OCI-LY7 (cell line): ENCODE measurements around the gene SMG9. TPM values are rescaled to one million over a fixed set of nuclear protein-coding genes. Genes with fewer than 3 reads are reported as not detected.

Experiments used
- BruUV-seq: library from RNA; stranded (reverse); fragments of 400-500 nt; replicated peaks from 2 replicates; lab custom pipeline; 2021; lab: Mats Ljungman, UMichigan
- CTCF ChIA-PET: fragments of 300-600 bp; sonication (Branson Sonifier 250); formaldehyde crosslinking; loops from one replicate; lab custom pipeline; 2022; ENCODE audit warnings: antibody characterized with exemption; ENCODE audit not compliant: unreplicated experiment; lab: Charles Lee
- POLR2A ChIA-PET: fragments of 300-600 bp; sonication (Branson Sonifier 250); formaldehyde crosslinking; loops from one replicate; lab custom pipeline; 2022; ENCODE audit warnings: antibody characterized with exemption; lab: Charles Lee
- DNase-seq: peaks from one replicate; pipeline ENCODE4 v3.0.0-alpha.2; 2015; ENCODE audit warnings: low spot score
- H2AFZ ChIP-seq: fragments of 200-600 bp; sonication (generic), shearing (Covaris generic); 2 replicates; pipeline ENCODE4 v1.6.1; 2014; ENCODE audit warnings: mild to moderate bottlenecking, antibody characterized with exemption, low read length, moderate library complexity
- H3K27ac ChIP-seq: fragments of 200-600 bp; sonication (generic); 2 replicates; pipeline ENCODE4 v1.5.1; 2014; ENCODE audit warnings: mixed run types, low read depth, mild to moderate bottlenecking, moderate library complexity, low read length, inconsistent platforms; ENCODE audit not compliant: poor library complexity, severe bottlenecking
- H3K36me3 ChIP-seq: fragments of 200-600 bp; sonication (generic); 2 replicates; pipeline ENCODE4 v1.6.1; 2014; ENCODE audit warnings: mild to moderate bottlenecking, antibody characterized with exemption, low read length, moderate library complexity, mixed read lengths; ENCODE audit not compliant: insufficient read depth
- H3K4me1 ChIP-seq: fragments of 200-600 bp; sonication (generic); 2 replicates; pipeline ENCODE4 v1.5.1; 2014; ENCODE audit warnings: mild to moderate bottlenecking, low read length; ENCODE audit not compliant: insufficient read depth, poor library complexity, severe bottlenecking
- H3K4me2 ChIP-seq: fragments of 200-600 bp; sonication (generic); 2 replicates; pipeline ENCODE4 v1.6.1; 2014; ENCODE audit warnings: mild to moderate bottlenecking, low read length
- H3K4me3 ChIP-seq: fragments of 200-600 bp; sonication (generic); 2 replicates; pipeline ENCODE4 v1.5.1; 2014; ENCODE audit warnings: mild to moderate bottlenecking, low read depth, low read length; ENCODE audit not compliant: poor library complexity, severe bottlenecking
- H3K79me2 ChIP-seq: fragments of 200-600 bp; sonication (generic); 2 replicates; pipeline ENCODE4 v1.6.1; 2016; ENCODE audit warnings: low read depth, mild to moderate bottlenecking, low read length, moderate library complexity, mixed read lengths; ENCODE audit not compliant: insufficient read depth
- H3K9me2 ChIP-seq: fragments of 200-600 bp; sonication (generic); 2 replicates; pipeline ENCODE4 v1.6.1; 2016; ENCODE audit warnings: mild to moderate bottlenecking, low read length, mixed read lengths; ENCODE audit not compliant: insufficient read depth
- H3K9me3 ChIP-seq: fragments of 200-600 bp; sonication (generic); 2 replicates; pipeline ENCODE4 v1.6.1; 2014; ENCODE audit warnings: mild to moderate bottlenecking, mixed run types, low read length, mixed read lengths
- H4K20me1 ChIP-seq: fragments of 200-600 bp; sonication (generic); 2 replicates; pipeline ENCODE4 v1.6.1; 2014; ENCODE audit warnings: mild to moderate bottlenecking, antibody characterized with exemption, low read length, moderate library complexity, mixed read lengths; ENCODE audit not compliant: insufficient read depth
- EZH2phosphoT487 ChIP-seq: fragments of 200-600 bp; sonication (generic); IDR thresholded peaks from 2 replicates; pipeline ENCODE4 v1.6.1; 2018; ENCODE audit warnings: low read depth, borderline replicate concordance, mild to moderate bottlenecking, mixed run types, antibody characterized with exemption, low read length, moderate library complexity, mixed read lengths
- intact Hi-C: fragments of 100-400 bp; cut with micrococcal nuclease; formaldehyde crosslinking; loops from one replicate; pipeline ENCODE4 v1.10.0; 2022; ENCODE audit not compliant: unreplicated experiment
- total RNA-seq, 2 experiments: library from RNA; depleted of rRNA in 1 of 2; stranded (reverse); fragments of >200 nt in 1 of 2; shearing (Covaris generic) in 1 of 2; gene quantifications; 2 replicates each; pipeline ENCODE4 v1.2.3, GENCODE V29; 2014 to 2022
- TF ChIP-seq, protein P1 (sequence below): fragments of 200-600 bp; sonication (generic); conservative IDR thresholded peaks from 2 replicates; pipeline ENCODE4 v1.5.1; 2014; ENCODE audit warnings: mild to moderate bottlenecking, antibody characterized with exemption, low read length, moderate library complexity, mixed read lengths

The SMG9 gene
- total RNA-seq, 2 experiments from 2014 or later, result 65.6 to 75.5 TPM

DNA sequence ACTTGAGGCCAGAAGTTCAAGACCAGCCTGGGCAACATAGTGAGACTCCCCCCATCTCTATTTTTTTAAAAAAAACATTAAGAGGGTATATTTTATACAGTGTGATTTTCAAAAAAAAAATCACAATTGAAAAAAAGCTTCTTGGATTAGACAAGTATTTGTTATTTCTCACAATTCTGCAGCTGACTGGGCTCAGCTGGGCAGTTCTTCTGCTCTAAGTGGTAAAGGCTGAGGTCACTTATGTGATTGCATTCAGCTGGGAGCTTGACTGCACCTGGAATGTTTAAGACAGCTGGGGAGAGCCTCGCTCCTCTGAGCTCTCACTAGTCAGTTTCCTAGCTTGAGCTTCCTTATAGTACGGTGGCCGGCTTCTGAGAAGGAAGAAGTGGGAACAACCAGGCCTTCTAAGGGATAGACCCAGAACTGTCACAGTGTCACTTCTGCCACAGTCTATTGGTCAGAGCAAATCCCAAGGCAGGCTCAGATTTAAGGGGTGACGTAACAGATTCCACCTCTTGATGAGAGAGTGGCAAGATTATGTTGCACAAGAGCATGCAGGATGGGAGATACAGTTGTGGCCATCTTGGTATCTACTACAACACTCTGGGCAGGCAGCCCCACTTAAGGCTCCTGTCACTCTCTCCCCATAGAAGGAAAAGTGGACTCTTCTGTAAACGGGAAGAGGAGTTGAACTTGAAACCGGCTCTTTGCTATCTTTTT lies 58.6 kb downstream of the SMG9 start:
- intact Hi-C loops, result no loop called here
- H4K20me1 ChIP-seq, result no peaks in the 10 kb centered on the region
- no peak for DNase-seq
- no peak overlapping the region for H3K4me3 ChIP-seq
- H3K79me2 ChIP-seq, result no peaks in the 10 kb centered on the region
- no peak overlapping the region for H2AFZ ChIP-seq
- TF ChIP-seq EZH2phosphoT487, result no peak
- TF ChIP-seq, protein P1, sequence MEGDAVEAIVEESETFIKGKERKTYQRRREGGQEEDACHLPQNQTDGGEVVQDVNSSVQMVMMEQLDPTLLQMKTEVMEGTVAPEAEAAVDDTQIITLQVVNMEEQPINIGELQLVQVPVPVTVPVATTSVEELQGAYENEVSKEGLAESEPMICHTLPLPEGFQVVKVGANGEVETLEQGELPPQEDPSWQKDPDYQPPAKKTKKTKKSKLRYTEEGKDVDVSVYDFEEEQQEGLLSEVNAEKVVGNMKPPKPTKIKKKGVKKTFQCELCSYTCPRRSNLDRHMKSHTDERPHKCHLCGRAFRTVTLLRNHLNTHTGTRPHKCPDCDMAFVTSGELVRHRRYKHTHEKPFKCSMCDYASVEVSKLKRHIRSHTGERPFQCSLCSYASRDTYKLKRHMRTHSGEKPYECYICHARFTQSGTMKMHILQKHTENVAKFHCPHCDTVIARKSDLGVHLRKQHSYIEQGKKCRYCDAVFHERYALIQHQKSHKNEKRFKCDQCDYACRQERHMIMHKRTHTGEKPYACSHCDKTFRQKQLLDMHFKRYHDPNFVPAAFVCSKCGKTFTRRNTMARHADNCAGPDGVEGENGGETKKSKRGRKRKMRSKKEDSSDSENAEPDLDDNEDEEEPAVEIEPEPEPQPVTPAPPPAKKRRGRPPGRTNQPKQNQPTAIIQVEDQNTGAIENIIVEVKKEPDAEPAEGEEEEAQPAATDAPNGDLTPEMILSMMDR, result no peak
- ChIA-PET POLR2A (no interaction called here), CTCF (no interaction called here)
- no peaks in the 10 kb centered on the region for H3K9me2 ChIP-seq
- no peak overlapping the region for H3K4me2 ChIP-seq
- no peak overlapping the region for H3K27ac ChIP-seq
- no TSS peak for BruUV-seq
- no peaks in the 10 kb centered on the region for H3K4me1 ChIP-seq
- H3K9me3 ChIP-seq, result no peaks in the 10 kb centered on the region
- no peaks in the 10 kb centered on the region for H3K36me3 ChIP-seq

DNA sequence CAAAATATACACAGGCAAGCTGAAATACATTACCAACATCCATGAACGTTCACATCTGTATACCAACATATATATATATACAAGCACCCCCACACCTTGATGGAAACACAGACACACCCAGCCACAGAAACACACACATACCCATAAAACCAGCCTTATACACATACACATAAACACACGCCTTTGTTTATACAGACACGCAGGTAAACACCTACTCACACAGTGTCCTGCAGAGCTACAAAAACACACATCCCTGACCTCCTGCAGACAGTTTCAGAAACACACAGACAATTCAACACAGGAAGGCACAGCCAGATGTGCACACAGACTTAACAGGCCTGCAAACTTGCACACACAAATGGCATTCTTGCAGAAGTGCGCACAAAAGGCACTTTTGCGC lies 60.2 kb downstream of the SMG9 start:
- Histone ChIP-seq H3K9me3 (no peaks in the 10 kb centered on the region), H3K9me2 (no peaks in the 10 kb centered on the region), H4K20me1 (no peaks in the 10 kb centered on the region), H3K79me2 (no peaks in the 10 kb centered on the region), H3K27ac (no peak overlapping the region), H3K4me2 (no peak overlapping the region), H3K4me3 (no peak overlapping the region), H3K36me3 (no peaks in the 10 kb centered on the region), H3K4me1 (no peaks in the 10 kb centered on the region), H2AFZ (no peak overlapping the region)
- CTCF ChIA-PET, result no interaction called here
- TF ChIP-seq EZH2phosphoT487, result no peak
- TF ChIP-seq, protein P1, result no peak
- no TSS peak for BruUV-seq
- no peak for DNase-seq
- POLR2A ChIA-PET, result no interaction called here
- intact Hi-C loops, result no loop called here

DNA sequence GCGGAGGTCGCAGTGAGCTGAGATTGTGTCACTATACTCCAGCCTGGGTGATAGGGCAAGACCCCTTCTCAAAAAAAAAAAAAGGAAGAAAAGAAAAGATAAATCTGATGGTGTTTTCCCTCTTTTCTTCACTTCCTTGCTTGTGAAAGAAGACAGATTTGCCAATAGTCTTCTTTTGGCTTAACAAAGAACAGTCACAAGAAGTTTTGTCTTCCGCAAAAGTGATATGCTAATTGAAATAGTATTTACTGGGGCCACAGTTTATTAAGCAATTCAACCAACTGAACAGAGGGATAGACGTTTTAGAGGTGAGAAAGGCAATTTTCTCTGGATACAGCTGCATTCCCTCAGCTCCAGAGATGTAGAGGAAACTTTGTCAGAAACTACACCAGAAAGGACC lies 61.9 kb downstream of the SMG9 start:
- intact Hi-C loops, result no loop called here
- no peak overlapping the region for H3K27ac ChIP-seq
- CTCF ChIA-PET, result interaction anchor here (0.6 kb wide), 1 partner anchor 118 kb away, joined by 6 read pairs; no protein-coding TSS in a partner anchor
- TF ChIP-seq, protein P1, result no peak
- TF ChIP-seq EZH2phosphoT487, result no peak
- DNase-seq, result no peak
- H3K9me2 ChIP-seq, result no peaks in the 10 kb centered on the region
- no peaks in the 10 kb centered on the region for H4K20me1 ChIP-seq
- POLR2A ChIA-PET, result no interaction called here
- H2AFZ ChIP-seq, result no peak overlapping the region
- no TSS peak for BruUV-seq
- H3K4me3 ChIP-seq, result no peak overlapping the region
- H3K79me2 ChIP-seq, result no peaks in the 10 kb centered on the region
- H3K36me3 ChIP-seq, result no peaks in the 10 kb centered on the region
- no peaks in the 10 kb centered on the region for H3K9me3 ChIP-seq
- H3K4me2 ChIP-seq, result no peak overlapping the region
- no peaks in the 10 kb centered on the region for H3K4me1 ChIP-seq
